SK-N-SH (cell line): ENCODE data around the gene CNTN4.

Source experiments
- POLR2AphosphoS5 ChIP-seq: IDR thresholded peaks from 2 replicates; pipeline ENCODE4 v1.6.1; 2012; ENCODE audit warnings: low read depth, low read length
- RCOR1 ChIP-seq: fragments of 150-350 bp; IDR thresholded peaks from 2 replicates; pipeline ENCODE4 v1.6.1; 2017; ENCODE audit warnings: antibody characterized with exemption, low read length

GRCh38 chr3:2061360-2061759, 37.3 kb upstream of the CNTN4 start:
- TF ChIP-seq POLR2AphosphoS5: no peak
- no peak for TF ChIP-seq RCOR1
